Activated naive CD4-positive, alpha-beta T cell treated with anti-CD3 and anti-CD28 coated beads, Interleukin-2, amount 50 U/mL, for 16 hours (primary cell): ENCODE results near the gene CDC42BPG.

Experiments
- DNase-seq: peaks from one replicate; pipeline ENCODE4 v3.0.0-alpha.2; 2020

Gene CDC42BPG

GRCh38 chr11:64879244-64879900 lies 34.9 kb upstream of the CDC42BPG start:
- DNase-seq = no peak

DNA sequence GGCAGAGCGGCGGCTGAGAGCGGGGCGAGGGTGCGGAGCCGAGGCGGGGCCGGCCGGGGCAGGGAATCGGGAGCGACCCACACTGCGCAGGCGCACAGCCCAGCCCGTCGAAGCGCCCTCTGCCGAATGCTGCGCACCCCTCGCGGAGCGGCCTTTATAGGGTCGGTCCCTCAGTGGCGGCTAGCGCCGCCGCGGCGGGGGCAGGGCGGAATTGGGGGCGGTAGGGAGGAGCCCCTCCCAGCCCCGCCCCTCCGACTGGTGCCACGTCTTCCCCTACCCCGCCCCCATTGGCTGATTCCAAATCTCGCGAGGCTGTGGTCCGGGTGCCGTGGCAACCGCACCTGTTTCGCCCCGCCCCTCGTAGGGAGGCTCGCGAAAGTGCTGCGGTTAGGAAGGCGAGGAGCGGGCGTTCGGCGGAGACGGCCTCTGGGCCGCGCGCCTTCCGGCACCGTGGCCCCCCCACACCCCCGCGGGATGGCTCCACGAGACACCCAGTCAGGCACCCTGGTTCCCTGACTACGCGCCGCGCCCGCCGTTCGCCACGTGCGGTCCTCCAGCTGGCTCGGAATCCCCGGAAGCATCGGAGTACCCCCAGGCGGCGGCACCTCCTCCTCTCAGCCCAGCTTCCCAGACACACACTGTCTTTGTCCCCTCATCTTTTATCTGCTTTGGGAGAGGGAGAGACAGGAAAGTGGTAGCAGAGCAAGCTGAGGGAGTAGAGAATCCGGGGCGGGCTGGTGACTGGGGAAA lies 34.2 kb upstream of the CDC42BPG start, which contains the start of gene EHD1:
Gene EHD1, minus strand, starts transcription at position 128 of the 750 bp plus-strand sequence. CDS start 157 bp downstream, outside the sequence.
- DNase-seq = peak; percentile 99

DNA sequence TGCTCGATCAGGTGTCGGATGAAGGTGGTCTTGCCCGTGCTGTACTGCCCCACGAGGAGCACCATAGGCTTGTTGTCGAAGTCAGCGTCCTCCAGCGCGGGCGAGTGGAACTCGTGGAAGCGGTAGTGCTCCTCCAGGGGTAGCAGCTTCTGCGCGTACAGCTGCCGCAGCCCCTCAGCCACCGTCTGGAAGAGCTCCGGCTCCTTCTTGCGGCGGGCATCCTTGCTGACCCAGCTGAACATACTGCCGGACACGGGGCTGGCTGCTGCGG lies 33.7 kb upstream of the CDC42BPG start:
- DNase-seq = no peak

DNA sequence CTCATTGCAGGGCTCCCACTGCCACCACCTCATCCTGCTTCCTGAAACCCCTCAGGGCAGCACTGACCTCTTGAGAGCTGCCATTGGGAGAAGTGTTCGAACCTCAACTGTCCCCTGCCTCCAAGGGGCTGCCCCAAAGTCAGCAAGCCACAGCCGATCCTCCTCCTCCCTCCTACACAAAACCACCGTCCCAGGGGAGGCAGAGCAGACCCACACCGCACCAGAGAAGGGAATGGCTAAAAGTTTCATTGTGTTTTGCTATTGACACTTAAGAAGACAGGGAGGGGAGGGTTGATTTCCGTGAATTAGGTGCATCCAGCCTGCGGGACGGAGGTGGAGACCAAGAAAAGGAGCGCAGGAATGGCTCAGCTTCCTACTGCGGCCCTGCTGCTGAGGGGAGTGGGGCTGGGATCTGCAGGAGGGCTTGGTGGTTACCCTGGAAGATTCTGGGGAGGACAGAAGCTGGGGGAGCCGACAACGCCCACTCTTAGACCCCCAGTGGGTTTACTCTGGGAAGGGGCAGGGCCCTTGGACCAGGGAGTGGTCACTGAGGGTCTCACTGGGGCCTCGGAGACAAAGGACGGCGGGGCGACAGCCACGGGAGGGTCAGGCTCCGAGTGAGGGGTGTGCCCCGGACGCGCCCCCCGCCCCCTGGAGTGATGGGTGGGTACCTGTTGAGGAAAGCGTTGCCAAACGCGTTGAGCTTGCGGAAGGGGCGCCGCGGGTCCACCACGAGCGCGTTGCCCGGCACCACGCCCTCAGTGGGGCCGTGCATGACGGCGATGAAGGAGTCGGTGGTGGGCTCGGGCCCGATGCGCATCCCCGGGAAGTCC lies 33.2 kb upstream of the CDC42BPG start:
- no peak for DNase-seq

GRCh38 chr11:64876835-64877341 lies 32.4 kb upstream of the CDC42BPG start:
- DNase-seq = no peak

- DNase-seq = no peak
These were observed 31.8 kb upstream of the CDC42BPG start for GRCh38 chr11:64876229-64876750.

GRCh38 chr11:64875369-64876228 lies 31.1 kb upstream of the CDC42BPG start:
- DNase-seq = no peak

DNA sequence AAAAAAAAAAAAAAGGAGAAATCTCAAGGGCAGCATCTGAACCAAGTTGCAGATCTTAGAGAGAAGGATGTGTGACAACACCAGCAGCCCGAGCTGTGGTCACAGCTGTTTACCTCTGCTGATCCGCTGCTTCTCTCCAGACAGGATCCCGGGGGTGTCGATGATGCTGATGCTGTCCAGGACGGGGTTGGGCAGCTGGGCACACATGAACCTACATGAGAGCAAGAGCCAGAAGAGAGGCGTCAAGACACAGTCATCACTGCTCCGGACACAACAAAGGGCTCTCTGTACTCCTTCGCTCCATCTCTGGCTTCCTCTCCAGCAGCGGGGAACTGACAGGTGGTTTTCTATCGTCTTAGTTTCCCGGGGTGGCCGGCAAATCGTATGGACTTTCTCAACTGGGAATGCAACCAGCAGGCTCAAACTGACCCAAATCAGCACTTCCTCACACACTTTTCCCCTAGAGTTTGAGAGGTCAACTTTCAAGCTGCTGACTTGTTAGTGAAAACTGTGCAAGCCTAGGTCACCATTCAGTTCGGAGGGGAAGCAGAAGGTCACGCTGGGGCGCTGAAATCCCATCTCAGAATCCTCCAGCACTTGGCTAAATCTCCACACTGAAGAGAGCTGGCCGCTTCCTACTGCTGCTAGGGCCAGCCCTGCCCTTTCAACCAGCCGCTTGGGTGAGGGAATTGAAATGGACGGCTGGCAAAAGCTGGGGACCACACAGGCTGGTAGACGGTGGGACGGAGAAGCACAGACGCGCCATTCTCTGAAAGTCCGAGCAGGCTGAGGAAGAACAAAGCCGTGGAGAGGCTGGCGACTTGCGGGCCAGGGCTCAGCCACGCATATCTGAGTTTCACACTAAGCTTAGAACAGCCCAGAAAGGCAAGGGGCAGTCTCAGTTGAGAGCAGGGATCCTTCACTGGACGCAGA lies 30.1 kb upstream of the CDC42BPG start:
- DNase-seq = no peak

- no peak for DNase-seq
These were observed 28.5 kb upstream of the CDC42BPG start for GRCh38 chr11:64872790-64873488.

GRCh38 chr11:64871492-64871891 lies 27.0 kb upstream of the CDC42BPG start:
- no peak for DNase-seq

- DNase-seq = no peak
These were observed 26.5 kb upstream of the CDC42BPG start for GRCh38 chr11:64870893-64871466.

DNA sequence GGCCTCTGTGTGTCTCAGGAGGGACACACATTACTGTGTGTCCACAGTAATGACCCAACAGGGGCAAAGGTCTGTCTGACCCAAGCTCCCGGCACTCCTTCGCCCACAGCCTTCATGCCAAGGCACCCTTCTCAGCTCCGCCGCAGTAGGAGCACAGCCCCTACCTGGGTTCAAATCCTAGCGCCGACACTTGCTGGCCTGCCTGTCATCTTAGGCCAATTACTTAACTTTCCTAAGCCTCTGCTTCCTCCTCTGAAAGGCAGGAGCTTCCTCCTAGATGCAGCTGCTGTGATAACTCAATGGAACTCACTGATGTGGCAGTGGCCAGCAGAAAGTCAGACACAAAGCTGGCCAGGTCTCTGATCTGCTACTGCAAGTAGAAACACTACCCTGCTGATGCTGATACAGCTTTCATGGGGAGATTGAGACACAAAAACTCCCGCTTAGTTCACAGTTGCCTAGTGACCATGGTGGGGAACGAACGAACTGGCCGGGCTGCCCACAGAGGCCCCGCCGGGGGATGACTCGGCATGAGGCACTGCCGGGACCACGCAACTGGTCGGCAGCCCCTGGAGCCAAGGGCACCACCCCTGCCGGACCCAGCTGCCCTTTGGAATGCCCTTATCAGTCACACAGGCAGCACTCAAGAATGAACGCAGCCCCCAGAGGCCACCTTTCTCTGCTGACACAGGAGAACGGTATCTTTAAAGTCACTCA lies 25.9 kb upstream of the CDC42BPG start:
- DNase-seq = no peak

- DNase-seq = no peak
These were observed 25.2 kb upstream of the CDC42BPG start for GRCh38 chr11:64869571-64870175.

DNA sequence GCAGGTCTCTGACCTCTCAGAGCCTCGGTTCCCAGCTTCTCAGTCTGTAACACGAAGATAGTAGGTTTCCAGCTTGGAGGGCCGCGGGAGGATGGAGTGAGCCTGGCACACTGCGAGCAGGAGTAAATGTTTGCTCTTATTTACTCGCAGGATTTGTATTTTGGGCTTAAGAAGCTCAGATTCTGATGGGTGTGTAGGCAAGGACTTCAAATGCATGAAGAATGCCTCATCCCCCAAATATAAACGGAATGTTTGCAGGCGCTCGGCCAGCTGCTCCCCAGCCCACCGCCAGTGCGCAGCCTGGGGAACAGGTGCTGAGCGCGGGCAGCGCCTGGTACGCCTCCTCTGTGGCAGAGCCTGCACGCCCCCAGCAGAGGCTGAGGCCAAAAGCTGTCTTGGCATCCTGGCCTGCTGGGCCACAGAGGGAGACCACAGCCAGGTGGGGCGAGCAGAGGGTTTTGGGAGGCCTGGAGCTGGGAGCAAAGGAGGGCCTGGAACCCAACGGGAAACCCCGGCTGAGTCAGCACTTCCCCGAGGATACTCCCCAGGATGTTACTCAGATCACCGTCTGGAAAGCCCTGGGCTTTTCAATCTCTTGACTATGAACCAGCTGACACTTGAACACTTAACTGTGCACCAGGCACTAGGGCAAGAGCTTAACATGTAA lies 24.6 kb upstream of the CDC42BPG start:
- no peak for DNase-seq

- DNase-seq = peak; percentile 48
These were observed 23.5 kb upstream of the CDC42BPG start for GRCh38 chr11:64867748-64868462.

DNA sequence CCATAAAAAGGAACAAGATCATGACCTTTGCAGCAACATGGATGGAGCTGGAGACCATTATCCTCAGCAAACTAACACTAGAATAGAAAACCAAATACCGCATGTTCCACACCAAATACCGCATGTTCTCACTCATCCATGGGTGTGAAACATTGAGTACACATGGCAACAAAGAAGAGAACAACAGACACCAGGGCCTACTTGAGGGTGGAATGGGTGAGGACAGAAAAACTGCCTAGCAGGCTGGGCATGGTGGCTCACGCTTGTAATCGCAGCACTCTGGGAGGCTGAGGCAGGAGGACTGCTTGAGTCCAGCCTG lies 21.7 kb upstream of the CDC42BPG start:
- DNase-seq = no peak

DNA sequence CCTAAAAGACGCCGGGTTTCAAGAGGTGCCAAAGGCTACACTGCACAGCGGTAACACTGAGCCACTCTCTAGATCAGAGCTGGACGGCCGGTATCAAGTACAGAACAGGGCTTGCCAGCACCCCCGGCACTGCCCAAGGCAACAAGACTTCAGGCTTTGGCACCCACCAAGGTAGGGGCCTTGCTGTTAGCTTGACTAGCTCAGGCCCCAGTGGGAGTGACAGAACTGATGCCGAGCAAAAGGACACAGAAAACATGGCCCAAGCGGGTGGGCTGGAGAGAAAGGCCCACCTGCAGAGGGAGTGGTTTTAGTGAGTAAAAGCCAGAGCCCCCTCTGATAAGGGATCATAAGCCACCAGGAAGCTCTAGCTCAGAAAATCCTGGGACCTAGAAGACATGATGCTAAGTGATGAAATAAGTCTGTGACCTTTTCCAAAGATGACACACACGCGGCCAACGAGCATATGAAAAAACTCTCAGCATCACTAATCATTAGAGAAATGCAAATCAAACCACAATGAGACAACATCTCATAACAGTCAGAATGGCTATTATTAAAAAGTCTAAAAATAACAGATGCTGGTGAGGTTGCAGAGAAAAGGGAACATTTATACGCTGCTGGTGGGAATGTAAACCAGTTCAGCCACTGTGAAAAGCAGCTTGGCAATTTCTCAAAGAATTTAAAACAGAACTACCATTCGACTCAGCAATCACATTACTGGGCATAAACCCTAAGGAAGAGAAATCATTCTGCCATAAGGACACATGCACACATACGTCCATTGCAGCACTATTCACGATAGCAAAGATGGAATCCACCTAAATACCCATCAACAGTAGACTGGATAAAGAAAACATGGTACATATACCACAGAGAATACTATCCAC lies 21.1 kb upstream of the CDC42BPG start:
- DNase-seq = peak; percentile 64
